GM18502 (cell line): ENCODE measurements around the gene PLD6.
"Not testable (repeated sequence)": the region's sequence is repeated elsewhere in the genome, so short reads cannot be mapped to it uniquely, and the experiment has no call there.

Experiments used
- ATAC-seq: cut with Tn5 transposase; IDR thresholded peaks from one replicate; pipeline ENCODE4 v1.9.1; 2021; ENCODE audit warnings: mild to moderate bottlenecking; ENCODE audit not compliant: unreplicated experiment, poor library complexity

The PLD6 gene

DNA sequence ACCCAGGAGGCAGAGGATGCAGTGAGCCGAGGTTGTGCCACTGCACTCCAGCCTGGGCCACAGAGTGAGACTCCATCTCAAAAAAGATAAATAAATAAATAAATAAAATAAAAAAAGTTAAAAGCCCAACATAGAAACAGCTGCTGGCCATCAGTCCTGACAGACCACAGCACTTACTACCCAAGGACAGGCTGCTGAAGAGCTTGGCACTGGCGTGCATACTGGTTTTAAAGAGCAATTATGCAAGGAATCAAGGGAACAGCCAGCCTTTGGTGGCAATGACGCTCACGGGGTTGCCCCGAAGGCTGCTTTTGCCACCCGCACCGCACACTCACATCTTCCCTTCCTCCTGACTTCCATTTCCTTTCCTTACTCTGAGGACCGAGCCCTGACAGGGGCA is 4.2 kb downstream of the PLD6 start:
- no peak for ATAC-seq

DNA sequence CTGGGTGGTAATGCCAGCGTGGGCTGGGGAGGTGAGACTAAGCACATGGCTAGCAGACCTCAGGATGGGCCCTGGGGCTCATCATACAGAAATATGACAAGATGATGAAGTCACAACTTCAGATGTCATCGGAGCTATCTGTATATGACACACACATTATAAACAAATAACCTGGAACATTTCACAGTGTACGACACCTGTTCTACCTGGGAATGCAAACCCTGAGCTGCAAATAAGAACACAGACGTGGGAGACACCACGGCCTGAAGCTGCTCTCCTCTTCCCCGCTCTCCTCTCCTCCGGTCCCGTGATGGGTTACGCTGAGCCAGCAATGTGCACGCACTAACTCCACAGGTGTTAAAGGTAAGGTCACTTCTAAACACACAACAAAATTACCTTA is 4.9 kb downstream of the PLD6 start:
- no peak for ATAC-seq

DNA sequence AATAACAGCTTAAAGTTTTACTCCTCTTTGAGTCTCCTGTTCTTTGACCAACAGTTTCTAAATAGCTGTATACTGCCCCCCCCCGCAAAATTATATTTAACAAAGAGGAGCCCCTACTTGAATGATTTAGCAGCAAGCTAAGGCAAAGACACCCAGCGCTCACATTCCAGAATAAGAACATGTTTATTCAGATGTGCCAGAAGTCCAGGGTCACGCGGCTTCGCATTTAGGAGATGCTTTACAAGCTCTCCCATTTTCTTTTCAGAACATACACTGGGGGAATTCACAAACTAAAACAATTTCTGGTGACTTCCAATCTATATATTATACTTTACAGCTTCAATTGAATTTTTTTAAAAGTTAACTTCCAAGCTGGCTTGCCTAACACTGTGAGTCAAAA is 5.3 kb downstream of the PLD6 start:
- no peak for ATAC-seq

DNA sequence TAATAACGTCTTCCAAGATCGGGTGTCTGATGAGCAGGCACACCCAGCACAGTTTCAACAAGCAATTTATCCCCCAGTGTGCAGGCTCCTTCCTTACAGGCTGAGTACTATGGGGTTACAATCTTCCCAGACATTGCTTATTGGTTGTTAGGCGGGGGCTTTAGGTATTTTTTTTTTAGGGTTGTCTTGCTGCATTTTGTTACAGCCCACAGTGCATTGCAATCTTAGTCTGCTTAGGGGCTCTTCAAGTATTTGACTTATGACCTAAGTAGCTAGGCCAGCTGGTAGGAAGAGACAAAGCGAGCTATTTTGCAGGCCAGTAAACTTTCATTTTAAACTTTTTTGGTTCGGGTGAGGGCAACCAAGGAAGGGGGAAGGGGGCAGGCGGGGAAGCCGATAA is 5.8 kb downstream of the PLD6 start:
- ATAC-seq, result no peak

DNA sequence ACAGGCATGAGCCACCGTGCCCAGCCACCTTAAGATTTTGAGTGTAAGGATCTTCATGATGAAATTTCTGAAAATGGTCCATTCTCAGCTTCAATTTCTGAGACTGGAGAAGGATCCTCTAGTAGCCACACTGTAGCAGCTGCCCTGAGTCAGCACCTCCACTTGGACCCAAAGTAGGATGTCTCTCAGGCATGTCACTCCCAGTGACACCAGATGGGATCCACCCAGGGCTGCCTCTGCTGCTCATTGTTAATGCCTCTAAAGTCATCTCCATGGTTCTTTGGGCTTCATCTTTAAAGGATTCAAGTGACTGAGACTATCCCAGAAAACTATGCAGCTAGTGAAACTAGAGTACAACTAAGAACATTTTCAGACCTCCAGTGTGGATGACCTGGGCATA is 7.9 kb downstream of the PLD6 start:
- no peak for ATAC-seq

DNA sequence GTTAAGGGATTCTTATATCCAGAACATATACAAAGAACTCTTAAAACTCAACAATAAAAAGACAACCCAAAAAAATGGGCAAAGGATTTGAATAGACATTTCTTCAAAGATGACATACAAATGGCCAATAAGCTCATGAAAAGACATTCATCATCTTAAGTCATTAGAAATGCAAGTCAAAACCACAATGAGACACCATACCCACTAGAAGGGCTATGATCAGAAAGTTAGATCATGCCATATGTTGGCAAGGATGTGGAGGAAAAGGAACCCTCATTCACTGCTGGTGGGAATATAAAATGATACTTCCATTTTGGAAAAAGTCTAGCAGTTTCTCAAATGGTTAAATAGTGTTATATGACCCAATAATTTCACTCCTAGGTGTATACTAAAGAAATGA is 9.4 kb downstream of the PLD6 start:
- no peak for ATAC-seq

DNA sequence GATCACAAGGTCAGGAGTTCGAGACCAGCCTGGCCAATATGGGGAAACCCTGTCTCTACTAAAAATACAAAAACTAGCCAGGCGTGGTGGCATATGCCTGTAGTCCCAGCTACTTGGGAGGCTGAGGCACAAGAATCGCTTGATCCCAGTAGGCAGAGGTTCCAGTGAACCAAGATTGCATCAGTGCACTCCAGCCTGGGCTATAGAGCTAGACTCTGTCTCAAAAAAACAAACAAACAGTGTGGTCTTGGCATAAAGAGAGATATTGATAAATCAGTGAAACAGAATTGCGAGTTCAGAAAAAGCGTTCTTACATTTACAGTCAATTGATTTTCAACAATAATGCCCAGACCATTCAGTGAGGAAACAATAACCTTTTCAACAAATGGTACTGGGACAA is 10.7 kb downstream of the PLD6 start:
- ATAC-seq, result not testable (repeated sequence)

DNA sequence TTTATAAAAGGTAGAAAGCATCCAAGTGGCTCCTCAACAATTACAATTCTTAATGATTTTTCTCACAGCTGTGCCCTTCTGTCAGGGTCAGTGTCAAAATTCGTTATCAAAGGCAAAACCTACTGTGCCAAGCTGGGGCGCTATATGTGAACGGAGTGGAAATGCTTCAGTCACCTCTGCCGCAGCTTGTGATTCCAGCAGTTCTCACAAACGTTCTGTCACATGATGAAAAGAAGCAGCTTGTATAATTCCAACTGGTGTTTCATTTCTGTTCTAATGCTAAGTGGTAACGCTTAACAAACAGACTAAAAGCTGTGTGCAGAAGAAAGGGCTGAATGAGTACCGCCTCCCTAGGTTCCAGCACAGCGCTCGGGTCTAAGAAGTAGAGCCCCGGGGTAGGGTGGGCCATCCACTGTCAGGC is 14.2 kb downstream of the PLD6 start:
- no peak for ATAC-seq

DNA sequence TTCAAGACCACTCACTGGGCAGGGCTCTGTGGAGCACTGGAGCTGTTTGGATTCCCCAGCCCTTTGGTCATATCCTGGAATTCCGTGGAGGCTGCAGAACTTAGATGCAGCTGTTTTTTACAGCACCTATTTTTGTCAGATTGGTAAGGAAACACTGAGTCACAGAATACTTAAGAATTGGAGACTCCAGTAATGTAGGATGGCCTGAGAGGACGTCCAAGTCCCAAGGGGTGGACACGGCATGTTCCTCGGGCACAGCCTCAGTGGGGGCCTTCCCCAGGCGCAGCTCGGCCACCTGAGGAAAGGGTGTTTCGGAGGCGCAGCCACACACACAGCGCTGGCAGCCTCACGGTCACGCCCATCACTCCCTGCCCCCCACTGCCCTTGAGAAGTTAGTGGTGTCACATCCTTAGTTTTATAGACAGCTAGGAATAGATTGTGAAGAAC is 14.8 kb downstream of the PLD6 start:
- no peak for ATAC-seq

DNA sequence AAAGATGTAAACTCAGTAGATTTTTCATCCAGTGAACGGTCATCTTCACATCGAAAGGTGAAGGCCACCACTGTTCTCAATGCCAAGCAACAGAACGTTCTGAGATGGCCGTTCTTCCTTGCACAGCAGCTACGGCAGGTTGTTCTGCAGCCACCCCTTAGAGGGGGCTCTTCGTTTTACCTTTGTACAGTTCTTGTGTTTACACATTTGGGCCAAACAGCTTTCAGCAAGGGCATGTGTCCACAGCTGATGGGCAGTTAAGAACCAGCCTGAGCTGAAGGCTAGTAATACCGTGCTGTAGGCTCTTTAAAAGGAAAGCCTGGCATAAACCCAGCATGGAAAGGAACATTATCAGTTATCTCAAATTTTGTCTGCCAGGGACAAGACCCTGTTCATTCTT is 15.9 kb downstream of the PLD6 start:
- ATAC-seq, result no peak

DNA sequence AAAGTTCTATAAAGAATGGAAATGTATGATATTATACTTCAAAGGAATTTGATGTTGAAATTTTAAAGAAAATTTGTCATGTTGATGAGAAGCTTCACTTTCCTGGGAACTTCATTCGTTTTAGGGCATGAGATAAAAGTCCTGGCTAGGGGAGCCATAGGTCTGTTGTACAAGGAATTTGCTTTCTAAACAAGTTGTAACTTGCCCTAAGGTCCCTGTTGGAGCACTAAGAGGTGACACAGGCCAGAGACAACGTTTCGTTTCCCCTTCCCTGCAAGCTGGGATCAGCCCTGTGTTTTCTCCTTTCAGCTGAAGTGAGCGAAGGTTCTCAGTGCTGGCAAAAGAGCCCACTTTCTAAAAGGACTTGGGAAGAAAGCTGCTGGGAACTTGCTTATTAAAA is 16.6 kb downstream of the PLD6 start:
- ATAC-seq, result no peak

DNA sequence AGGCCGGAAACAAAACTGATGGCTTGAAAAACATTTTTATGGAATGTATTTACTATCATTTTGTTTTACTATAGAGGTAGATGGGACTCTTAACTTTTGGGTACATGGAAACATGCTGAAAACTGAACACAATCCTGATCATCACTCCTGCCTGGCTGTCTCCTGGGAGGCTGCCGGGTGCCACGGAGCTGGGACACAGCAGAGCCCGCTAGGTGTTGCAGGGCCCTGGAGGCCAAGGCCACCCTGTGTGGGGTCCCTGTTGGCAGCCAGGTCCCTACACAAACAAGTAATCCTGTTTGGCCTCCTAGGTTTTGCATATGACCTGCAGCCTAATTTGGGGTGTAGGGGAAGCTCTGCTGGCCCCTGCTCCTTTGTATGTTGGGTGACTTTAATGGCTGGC is 17.5 kb downstream of the PLD6 start:
- ATAC-seq, result no peak

DNA sequence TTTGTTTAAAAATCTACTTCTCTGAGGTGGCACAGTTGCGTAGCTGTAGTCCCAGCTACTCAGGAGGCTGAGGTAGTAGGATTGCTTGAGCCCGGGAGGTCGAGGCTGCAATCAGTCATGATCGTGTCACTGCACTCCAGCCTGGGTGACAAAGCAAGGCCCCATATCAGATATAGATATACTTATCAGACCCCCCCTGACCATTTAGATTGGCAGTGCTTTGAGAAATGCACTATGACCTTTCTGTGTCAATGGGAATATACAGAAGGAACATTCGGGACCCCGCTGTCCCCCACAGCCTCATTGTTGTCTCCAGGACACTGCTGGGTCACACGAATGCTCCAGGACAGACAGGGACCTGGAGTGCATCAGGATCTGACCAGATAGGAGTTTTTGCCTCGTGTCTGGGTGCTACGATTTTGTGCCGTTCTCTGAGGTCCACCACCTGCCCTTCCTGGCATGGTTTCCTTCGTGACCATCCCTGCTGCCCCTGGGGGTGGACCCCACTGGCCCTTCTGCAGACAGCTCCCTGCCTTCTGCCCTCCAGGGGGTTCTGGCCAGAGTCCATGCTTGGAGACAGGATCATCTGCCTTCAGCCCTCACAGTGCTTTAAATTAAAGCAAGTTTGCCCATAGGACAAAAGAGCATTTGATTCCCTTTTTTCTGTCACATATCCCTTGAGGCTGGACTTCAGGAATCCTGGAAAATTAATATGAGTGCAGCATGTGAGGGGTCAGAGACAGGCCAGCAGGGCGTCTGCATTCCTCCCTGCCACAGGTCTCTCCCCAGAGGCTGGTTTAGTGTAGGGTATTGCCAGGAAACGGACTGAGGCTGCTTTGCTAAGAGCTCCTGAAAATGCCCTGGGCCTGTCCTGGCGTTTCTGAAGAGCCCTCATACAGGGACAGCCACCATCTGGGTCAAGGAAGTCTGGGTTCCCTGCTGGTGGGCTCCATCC is 19.3 kb downstream of the PLD6 start:
- no peak for ATAC-seq

DNA sequence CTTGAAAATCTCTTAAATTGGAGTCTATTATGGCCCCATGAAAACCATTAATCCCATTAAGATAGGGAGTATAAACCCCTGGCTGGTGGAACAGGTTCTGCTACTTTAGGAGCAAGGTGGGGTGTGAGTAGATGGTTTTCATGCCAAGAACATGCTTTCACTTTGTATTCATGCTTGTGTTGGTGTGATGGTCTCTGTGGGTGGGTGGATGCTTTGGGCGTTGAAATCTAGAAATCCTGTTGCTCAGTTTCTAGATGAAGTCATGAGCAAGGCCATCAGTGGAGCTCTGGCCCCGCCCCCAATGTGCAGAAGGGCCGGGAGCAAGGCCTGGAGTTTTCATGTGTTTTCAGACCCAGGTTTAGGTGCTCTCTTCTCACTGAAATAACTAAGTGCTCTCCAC is 20.1 kb downstream of the PLD6 start:
- peak; percentile 60 for ATAC-seq

DNA sequence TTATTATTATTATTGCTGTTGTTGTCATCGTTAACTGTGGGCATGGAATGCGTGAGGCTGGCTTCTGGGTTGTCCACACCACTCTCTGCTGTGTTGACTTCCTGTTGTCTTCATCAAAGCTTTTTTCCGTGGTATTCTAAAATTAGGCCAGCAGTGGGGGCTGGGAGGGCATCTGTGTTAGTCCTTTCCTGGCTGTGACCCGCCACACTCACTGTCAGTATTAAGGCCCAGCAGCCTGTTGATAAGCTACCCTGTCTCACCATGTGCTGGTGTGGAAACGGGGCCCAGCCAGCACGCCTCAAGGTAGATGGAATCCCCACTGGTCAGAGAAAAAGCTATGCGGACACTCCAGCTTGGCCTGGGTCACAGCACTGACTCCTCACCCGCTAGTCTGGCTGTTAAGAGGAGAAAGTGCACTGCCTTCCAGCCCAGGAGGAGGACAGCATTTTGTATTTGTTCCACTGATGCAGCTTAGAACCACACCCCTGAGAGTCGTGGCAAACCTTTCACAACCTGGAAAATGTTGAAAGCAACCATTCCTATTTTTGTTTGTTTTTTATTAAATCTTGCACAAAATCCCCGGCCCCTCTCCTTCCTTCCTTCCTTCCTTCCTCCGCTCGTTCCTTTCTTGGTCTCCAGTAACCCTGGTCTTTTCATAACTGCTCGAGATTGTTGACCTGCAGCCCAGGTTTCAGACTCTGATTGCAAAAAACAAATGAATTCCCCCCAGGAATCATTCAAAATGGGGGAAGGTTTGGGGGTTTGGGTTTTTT is 21.0 kb downstream of the PLD6 start:
- not testable (repeated sequence) for ATAC-seq

DNA sequence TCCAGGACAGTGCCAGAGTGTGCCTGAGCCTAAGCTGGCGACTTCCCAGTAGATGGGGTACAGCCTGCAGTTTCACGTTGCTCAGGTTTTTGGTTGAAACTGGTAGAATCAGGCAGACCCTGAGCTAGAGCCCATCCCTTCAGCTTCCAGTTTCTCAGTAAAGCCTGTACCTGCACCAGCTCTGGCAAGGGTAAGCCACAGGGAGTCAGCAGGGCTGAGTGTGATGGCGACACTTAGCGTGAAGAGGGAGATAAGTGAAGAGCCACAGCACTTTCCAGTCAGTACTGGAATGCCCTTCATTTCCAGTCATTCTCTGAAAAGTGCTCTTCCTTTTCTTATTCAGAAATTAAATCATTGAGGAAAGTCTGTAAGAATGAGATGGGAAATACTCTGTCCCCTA is 22.4 kb downstream of the PLD6 start:
- ATAC-seq, result no peak

DNA sequence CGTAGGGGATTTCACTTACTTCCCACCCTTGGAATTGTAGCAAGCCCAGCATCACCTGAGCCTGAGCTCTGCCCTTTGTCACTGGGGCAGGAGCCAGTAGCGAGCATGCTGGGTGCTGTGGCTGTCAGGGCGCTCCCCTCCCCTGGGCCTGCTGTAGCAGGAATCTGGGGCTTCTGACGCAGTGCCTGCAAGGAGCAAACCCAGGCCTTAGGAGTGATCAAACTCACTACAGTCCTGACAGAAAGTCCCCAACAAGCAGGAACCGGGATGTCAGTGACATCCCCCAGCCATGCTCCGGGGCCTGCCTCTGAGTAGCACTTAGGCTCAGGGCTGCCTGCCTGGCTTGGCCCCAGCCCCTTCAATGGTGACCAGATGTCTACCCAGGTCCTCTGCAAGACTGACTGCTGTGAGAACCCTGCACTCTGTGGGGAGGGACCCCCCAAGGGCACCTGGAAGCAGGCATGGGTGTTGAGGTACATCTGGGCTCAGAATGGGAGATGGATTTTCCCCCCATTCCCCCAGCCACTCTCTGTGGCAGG is 23.5 kb downstream of the PLD6 start:
- ATAC-seq, result no peak

DNA sequence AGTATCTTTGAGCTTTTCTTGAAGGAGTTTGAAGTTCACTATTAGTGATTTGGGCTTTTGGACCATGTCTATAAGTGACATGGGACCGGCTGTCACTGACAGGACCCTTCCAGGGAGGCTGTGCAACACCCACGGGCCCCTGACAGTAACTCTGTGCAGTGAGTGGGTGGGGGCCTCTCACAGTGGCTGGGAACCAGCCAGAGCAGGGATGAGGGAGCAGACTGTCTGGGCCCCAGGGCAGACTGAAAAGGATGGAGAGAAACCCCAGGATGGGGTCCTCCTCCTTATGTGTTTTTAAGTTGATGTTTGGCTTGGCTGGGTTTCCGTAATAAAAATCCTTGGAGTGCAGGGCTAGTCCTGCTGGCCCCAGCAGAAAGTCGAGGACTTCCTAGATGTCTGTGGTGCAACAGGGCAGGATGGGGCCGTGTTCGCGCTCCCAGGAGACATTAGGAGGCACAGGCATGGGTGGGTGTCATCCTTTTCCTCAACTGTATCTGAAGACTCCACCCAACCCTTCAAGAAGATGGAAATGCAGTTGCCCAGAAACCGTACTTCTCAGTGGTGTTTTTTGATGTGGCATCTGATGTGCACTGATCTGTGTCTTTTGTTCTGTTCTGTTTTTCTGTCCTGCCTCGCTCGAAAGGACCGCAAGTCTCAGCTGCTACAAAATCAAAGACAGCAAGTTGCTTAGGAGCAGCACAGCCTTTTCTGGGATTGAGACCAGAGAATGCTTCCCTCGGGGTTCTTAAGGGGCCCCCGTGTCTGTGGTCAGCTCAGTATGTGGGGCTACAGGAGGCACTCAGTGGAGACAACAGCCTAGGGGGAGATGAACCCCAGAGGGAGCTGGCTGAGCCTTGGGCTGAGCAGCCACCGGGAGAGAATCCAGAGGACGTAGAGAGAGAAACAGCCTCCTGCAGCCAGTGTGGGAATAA is 24.2 kb downstream of the PLD6 start:
- no peak for ATAC-seq

DNA sequence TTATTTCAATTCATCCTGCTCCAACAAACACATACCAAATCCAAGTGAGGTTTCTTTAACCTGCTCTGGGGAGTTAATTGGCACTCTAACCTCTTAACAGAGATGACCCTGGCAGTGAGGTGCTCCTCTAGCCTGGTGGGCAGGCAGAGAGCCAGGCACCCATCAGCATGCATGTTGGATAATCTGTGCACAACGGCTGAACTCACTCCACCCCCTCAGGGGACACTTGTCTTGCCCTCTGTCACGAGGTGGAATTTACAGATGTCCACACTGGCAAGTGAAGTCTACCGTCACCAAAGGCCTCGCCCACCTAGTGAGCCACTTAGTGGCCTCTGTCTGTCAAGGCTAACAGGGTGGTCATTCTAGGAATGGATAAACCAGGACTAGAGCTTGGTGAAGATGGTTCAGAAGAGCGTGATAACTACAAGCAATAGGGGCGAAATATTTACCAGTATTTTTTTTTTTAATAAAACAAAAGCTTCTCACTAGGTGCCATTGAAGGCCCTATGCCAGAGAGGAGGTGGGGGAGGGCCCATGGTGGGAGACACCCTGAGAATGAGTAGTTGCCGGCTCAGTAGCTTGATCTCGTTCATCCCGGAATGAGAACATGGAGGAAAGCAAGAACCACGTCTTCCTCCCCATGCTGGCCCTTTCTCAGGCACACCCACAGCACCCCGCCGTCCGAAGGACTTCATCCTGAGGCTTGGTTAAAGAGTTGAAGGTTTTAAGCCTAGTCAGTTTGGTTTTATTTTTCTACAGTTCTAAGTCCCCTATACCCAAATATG is 25.2 kb downstream of the PLD6 start:
- ATAC-seq, result no peak
